GM18505 (cell line): ENCODE data around the gene ABCC3.

Source experiments
- ATAC-seq: cut with Tn5 transposase; IDR thresholded peaks from one replicate; pipeline ENCODE4 v1.9.1; 2021; ENCODE audit not compliant: unreplicated experiment
- POLR2A ChIP-seq: IDR thresholded peaks from 4 replicates; pipeline ENCODE4 v1.6.1; 2011; ENCODE audit warnings: borderline replicate concordance; ENCODE audit not compliant: insufficient read depth, insufficient read length; ENCODE audit errors: extremely low read depth

ABCC3 gene

DNA sequence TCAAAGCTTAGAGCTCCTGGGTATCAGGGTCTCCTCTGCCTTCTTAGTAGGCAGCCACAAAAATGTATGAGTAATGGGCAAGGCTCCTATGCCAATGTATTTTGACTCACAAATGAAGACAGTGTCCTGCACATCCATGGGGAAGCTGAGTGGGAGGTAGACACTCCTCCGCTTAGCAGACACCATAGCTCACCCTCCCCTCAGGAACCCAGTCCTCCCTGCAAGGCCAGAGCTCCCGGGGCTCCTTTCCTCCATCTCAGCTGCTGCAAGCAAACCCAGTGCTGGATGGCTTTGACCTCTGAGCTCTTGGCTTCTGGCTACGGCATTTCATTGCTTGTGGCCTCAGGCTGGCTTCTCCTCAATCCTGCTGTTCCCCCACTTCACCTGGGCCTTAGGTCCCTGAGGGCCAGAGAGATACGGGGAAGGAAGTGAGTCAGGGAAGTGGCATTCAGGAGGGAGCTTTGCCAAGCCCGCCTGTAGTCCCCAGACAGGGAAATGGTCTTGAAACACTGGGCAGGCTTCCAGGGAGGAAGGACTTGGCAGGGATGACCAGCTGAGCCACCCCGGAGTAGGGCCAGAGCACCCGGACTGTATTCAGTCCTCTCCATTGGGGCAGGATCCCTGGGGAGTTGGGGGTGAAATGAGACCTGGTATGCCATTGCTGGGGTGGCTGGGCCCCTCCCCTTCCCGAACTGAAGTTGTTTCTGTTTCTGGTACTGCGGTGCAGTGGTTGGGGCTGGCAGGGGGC is 4.5 kb downstream of the ABCC3 start:
- no peak for ATAC-seq
- no peak for TF ChIP-seq POLR2A

DNA sequence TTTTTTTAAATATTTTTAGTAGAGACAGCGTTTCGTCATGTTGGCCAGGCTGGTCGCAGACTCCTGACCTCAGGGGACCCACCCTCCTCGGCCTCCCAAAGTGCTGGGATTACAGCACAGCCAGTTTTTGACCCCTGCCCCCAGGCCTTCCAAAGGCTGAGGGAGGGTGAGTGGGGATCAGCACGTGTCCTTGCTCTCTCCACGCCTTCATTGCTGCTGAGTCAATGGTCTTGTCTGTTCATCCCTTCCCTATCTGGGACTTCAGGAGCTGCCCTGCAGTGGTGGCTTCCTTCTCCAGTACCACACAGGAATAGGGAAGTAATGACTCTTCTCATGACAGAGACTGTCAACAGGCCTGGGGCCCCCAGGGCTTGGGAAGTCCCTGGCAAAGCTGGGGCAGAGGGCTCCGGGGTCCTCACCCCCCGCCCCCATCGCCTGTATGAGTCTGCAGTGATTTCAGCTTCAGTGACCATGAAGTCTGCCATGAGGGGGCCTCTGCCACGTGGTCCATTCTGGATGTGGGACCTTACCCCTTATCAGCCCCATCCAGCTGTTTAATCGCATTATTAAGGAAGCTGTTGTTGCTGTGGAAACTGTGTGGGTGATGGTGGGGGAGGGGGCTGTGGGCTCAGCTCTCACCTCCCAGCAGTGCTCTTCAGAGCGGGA is 6.1 kb downstream of the ABCC3 start:
- no peak for ATAC-seq
- TF ChIP-seq POLR2A, result no peak

DNA sequence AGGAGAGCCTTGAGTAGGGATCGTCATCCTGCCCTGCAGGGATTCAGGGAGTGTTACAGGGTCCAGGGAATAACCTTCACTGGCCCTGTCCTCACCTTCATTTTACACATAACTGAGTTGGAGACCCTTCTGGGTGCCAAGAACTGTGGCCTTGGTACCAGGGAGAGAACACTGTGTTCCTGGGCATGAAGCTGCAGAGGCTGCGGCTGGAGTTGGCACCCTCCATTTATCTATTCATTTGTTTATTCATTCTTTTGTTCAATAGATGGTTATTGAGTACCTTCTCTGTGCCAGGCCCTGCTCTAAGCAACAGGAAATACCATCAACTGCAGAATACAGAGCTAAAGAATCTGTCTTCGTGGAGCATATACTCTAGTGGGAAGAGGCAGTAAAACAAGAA is 6.7 kb downstream of the ABCC3 start:
- no peak for TF ChIP-seq POLR2A
- ATAC-seq, result no peak

- no peak for ATAC-seq
- no peak for TF ChIP-seq POLR2A
Measured at GRCh38 chr17:50642071-50642721, 7.5 kb downstream of the ABCC3 start.

- TF ChIP-seq POLR2A, result no peak
- no peak for ATAC-seq
Measured at GRCh38 chr17:50642722-50643656, 8.3 kb downstream of the ABCC3 start.

- TF ChIP-seq POLR2A, result no peak
- no peak for ATAC-seq
Measured at GRCh38 chr17:50645748-50646682, 11.3 kb downstream of the ABCC3 start.

DNA sequence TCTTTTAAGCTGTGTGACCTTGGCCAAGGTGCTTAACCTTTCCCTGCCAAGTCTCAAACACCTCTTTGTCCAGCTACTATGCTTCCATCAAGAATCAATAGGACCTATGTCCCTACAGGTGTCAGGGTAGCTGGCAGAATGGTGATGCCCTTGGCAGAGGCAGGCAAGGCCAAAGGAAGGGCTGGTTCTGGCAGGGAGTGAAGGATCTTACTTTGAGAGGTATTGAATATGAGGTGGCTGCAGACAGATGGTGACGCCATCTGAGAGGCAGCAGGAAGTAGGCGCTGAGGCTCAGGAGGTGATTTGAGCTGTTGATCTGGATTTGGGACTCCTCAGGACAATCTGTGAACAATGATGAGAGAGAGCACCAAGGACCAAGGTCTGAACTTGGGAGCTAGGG is 12.5 kb downstream of the ABCC3 start:
- no peak for TF ChIP-seq POLR2A
- ATAC-seq, result no peak

DNA sequence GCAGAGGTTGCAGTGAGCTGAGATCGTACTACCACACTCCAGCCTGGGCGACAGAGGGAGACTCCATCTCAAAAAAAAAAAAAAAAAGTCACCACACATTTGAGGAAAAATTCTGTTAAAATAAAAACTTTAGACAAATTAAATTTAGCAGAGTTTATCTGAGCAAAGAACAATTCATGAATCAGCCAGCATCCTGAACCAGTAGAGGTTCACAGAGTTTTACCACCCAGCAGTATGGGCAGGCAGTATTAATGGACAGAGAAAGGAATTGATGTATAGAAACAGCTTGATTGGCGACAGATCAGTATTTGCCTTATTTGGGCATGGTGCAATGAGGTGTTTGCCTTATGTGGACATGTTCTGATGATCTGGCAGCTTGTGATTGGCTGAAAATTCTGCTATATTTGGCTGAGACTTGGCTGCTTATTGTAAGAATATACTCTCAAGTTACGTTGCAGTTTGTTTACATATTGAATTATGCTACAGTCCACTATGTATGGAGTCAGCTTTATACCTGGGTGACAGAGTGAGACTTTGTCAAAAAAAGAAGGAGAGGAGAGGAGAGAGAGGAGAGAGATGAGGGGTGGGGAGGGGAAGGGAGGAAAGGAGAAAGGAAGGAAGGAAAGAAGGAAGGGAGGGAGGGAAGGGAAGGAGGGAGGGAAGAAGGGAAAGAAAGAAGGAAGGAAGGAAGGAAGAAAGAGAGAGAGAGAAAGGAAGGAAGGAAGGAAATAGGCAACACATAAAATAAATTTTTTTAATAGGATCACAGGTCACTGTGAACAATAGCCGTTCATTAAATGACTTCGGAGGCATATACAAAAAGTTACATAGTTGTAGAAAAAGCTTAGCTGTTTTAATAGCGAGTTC is 14.6 kb downstream of the ABCC3 start:
- no peak for TF ChIP-seq POLR2A
- no peak for ATAC-seq

DNA sequence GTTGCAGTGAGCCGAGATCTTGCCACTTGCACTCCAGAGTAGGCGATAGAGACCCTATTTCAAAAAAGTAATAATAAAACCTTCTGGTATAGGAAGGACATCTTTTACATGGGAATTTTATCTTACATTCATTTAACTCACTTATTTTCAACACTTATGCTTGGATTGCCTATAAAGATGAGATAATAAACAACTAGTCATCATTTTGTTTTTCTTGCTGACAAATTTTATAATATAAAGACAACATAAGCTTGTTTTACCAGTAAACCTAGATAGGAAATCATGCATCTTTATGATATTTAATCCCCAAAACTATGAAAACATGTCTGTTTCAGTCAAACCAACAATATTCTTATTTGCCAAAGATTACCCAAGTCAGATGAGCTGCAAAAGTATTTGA is 17.0 kb downstream of the ABCC3 start:
- ATAC-seq, result no peak
- TF ChIP-seq POLR2A, result no peak

GRCh38 chr17:50653738-50654137 is 19.1 kb downstream of the ABCC3 start:
- no peak for TF ChIP-seq POLR2A
- ATAC-seq, result no peak

DNA sequence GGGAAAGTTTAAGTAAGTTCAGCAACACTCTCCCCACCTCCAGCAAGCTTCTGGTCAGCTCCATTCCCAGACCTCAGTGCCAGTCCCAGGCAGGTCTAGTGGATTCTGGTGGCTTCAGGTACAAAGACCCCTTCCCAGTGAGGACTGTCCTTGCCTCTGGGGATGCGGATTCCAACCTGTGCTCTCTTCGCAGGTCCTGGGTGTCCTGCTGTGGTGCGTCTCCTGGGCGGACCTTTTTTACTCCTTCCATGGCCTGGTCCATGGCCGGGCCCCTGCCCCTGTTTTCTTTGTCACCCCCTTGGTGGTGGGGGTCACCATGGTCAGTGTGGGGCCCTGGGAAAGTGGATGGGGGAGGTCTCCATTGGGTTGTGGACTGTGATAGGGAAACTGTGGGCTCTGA is 21.8 kb downstream of the ABCC3 start:
- no peak for TF ChIP-seq POLR2A
- ATAC-seq, result no peak

DNA sequence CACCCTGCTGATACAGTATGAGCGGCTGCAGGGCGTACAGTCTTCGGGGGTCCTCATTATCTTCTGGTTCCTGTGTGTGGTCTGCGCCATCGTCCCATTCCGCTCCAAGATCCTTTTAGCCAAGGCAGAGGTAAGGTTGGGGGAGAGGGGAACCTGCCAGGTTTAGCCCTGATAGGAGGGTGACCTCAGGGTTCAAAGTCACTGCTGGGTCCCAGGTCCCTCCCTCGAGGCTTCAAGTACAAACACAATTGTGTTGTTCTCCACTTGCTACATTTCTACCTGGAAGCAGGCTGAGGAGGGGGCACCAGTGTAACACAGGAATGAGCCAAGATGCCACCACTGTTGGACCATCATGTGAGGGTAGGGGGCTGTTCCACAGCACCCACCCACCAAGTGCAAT is 22.4 kb downstream of the ABCC3 start:
- no peak for ATAC-seq
- no peak for TF ChIP-seq POLR2A

- ATAC-seq, result no peak
- no peak for TF ChIP-seq POLR2A
Measured at GRCh38 chr17:50657627-50658026, 22.9 kb downstream of the ABCC3 start.
